ENCODE measurements around the gene OGG1.
A peak's percentile ranks its signal among the peaks of the same experiment; 100 is the strongest.

OGG1 gene

DNA sequence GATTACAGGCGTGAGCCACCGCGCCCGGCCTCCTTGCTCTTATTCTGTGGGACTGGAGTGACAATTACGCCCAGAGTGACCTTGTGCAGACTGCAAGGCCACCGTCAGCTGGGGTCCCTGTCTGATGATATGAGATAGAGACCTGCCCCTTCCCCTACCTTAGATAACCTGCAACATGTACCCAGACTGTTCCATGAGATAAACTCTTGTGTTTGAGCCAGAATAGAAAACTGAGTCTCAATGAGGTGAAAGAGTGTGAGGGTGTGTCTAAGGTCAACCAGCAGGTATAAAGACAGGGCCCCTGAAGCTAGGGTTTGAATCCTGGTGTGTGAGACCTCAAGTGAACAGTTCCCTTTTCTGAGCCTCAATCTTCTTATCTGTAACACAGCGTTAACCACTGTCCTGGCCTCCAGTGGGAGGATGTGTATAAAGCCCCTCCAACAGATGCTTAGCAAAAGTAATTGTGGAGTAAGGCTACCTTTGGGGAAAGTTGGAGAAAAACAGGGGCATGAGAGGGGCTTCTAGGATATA is 36.5 kb downstream of the OGG1 start:
- no peak for DNase-seq (ENCODE audit: low read depth)
- H3K4me3 ChIP-seq (ENCODE audit: control insufficient read depth, low read depth, low read length), result no peak overlapping the region
- no peak for TF ChIP-seq CTCF (conservative IDR thresholded peaks at IDR 0.05; ENCODE audit: control insufficient read depth, insufficient read depth, low read depth, low read length)

DNA sequence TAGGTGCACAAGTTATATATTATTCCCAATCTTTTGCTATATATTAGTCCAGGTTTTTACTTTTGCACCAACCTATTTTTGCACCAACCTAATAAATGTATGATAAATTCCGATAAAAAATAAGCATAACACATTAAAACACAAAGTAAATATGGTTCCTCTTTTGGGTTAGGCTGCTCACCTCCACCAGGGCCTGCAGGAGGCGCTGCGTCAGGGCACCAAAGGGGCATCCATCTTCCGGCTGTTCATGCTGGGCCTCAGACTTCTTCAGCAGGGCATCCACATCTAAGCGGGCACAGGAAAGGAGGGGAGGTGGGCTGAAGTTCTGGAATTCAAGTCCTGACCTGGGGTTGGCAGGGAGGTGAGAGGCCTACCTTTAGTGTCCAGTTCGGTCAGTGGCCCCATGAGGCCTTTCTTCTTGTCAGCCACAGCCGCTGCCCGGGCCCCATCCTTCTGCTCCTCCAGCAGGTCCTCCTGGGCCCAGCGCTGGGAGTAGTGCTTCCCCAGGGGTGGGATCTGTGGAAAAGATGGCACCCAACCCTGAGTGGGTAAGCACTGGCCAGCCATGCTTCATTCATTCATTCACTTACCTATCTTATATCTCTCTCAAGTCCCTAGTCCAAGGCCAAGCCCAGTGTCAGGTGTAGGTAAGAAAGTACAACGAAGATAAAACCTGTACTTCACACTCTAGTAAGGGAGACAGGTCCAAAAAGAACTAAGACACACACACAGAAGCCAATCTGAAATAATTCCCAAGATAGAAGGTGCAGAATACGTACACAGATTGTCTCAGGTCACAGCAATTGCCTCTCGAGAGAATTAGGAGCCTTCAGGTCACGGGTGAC is 37.3 kb downstream of the OGG1 start:
- TF ChIP-seq CTCF (conservative IDR thresholded peaks at IDR 0.05; ENCODE audit: control insufficient read depth, insufficient read depth, low read depth, low read length), result peak; percentile 47
- H3K4me3 ChIP-seq (ENCODE audit: control insufficient read depth, low read depth, low read length), result no peak overlapping the region
- no peak for DNase-seq (ENCODE audit: low read depth)

DNA sequence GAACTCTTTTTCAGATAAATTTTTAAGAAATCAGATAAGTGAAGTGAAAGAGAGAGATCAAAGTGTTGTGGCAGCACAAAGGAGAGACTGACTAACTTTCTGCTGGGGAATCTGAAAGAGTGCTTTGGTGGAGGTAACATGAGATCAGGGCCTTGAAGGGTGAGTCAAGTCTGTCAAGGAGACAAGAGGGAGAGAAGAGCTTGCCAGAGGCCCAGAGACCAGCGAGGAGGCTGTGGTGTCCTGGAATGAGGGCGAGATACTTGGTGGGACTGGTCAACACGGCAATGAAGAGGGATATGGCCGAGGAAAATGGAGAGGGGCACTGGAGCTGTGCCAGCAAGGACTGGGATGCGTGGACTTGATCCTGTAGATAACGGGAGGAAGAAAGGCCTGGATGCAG is 38.0 kb downstream of the OGG1 start:
- DNase-seq (ENCODE audit: low read depth), result no peak
- no peak for TF ChIP-seq CTCF (conservative IDR thresholded peaks at IDR 0.05; ENCODE audit: control insufficient read depth, insufficient read depth, low read depth, low read length)
- no peak overlapping the region for H3K4me3 ChIP-seq (ENCODE audit: control insufficient read depth, low read depth, low read length)

DNA sequence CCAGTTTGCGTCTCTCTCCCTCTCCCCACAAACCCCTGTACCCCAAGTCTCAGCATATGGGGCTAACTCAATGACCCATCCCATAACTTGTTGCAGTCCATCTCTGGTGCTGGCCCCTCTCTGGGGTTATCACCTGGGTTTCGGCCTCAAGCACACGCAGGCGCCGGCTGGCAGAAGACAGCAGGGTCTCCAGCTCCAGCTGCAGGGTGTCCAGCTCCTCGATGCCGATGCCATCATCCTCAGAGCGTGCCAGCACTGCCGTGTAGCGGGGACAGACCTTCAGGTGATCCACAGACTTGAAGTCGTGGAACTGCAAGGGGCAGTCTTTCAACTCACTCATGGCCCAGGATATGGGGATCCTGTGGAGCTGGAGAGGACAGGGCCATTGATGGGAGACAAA is 41.4 kb downstream of the OGG1 start:
- no peak overlapping the region for H3K4me3 ChIP-seq (ENCODE audit: control insufficient read depth, low read depth, low read length)
- no peak for TF ChIP-seq CTCF (conservative IDR thresholded peaks at IDR 0.05; ENCODE audit: control insufficient read depth, insufficient read depth, low read depth, low read length)
- DNase-seq (ENCODE audit: low read depth), result no peak

DNA sequence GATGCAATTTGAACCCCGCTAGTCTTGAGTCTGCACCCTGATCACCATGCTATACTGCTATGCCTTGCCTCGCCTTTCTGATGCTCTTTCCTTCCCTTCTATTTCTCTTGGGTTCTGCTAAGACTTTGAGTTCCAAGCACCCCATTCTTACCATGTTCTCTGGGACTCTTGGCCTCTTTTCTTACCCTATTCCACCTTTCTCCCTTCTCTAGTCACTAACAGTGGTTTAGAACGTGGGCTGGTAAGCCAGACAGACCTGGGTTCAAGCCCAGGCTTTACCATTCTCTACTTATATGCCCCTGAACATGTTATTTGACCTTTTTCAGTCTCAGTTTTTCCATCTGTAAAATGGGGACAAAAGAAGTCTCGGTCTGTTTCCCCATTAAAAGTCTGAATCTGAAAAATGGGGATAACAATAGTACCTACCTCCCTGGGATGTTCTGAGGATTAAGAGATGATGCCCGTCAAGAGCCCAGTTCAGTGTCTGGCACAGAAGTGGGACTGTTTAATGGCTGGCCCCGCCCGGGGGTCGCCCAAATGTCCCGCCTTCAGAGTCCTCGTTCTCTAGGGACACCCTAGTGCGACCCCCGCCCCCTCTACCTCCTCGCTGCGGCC is 42.1 kb downstream of the OGG1 start:
- TF ChIP-seq CTCF (conservative IDR thresholded peaks at IDR 0.05; ENCODE audit: control insufficient read depth, insufficient read depth, low read depth, low read length), result no peak
- no peak for DNase-seq (ENCODE audit: low read depth)
- peak overlapping the region; percentile 98 for H3K4me3 ChIP-seq (ENCODE audit: control insufficient read depth, low read depth, low read length)

DNA sequence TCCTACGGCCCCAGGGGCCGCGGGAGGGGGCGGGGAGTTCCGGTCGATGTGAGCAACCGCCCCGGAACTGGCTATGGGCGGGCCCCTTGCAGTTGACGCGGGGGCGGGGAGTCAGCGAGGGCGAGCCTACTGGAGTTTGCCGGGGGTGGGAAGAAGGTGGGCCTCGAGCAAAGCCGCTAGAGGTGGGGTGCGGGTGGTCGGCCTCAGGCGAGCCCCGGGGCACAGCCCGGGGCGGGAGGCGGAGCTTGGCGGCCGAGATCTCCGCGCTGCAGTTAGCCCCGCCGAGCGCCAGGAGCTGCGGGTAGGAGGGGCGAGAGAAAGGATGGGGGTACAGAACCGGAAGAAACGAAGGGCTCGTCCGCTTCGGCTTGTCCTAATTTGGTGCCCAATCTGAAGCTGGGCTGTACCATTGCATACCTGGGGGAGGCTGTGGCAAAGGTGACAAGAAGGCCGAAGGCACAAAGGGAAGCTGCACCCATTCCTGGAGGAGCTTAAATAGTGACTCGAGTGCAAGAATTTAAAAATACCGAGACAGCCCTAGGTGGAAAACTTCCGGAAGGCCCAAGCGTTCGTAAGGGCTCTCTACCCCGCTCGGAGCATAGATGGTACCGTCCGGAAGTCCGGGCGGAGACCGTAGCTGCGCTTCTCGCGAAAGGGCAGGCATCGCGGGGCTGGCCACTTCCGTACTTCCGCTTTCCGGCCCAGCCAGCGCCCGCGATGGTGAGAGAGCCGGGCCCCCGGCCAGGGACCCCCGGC is 42.8 kb downstream of the OGG1 start, which contains the start of the genes ARPC4 and TADA3:
Gene ARPC4 (plus strand): TSS at position 678 of the 756 bp plus-strand sequence. CDS start 40 bp downstream, at position 718.
Gene TADA3 (minus strand): TSS at position 69 of the 756 bp plus-strand sequence. CDS start 1,007 bp downstream, outside the sequence.
- H3K4me3 ChIP-seq (ENCODE audit: control insufficient read depth, low read depth, low read length), result peak within 1 kb of the TSS; percentile 98
- DNase-seq (ENCODE audit: low read depth), result peak; percentile 95
- TF ChIP-seq CTCF (conservative IDR thresholded peaks at IDR 0.05; ENCODE audit: control insufficient read depth, insufficient read depth, low read depth, low read length), result no peak
